GM19372 (cell line): ENCODE results near the gene TCEAL7.
"Not testable (repeated sequence)": the region's sequence is repeated elsewhere in the genome, so short reads cannot be mapped to it uniquely, and the experiment has no call there.

Source experiments
- ATAC-seq: cut with Tn5 transposase; IDR thresholded peaks from one replicate; pipeline ENCODE4 v1.9.1; 2021; ENCODE audit warnings: mild to moderate bottlenecking, low read depth, moderate library complexity; ENCODE audit not compliant: unreplicated experiment

The TCEAL7 gene, protein sequence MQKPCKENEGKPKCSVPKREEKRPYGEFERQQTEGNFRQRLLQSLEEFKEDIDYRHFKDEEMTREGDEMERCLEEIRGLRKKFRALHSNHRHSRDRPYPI

DNA sequence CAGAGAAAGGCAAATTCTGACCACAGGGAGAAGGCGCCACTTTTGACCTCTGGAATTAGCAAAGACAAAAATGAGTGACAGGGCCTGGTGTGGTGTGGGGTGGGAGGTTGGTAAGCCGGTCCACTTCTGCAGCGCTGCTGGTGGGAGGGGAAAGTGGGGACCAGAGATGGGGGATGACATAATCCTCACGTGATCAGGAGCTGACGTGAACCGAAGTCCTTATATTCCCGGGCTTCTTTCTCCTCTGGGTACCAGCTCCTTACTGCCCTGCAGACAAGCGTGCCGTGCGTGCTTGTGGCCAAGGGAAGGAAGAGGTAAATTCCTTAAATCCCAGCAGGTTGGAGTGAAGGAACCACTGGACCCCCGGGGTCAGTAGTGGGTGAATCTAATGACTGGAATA is at the start of gene TCEAL7:
Gene TCEAL7 (plus strand): TSS at position 249 of the 400 bp plus-strand sequence. CDS start 1,165 bp downstream, outside the sequence.
- no peak for ATAC-seq

DNA sequence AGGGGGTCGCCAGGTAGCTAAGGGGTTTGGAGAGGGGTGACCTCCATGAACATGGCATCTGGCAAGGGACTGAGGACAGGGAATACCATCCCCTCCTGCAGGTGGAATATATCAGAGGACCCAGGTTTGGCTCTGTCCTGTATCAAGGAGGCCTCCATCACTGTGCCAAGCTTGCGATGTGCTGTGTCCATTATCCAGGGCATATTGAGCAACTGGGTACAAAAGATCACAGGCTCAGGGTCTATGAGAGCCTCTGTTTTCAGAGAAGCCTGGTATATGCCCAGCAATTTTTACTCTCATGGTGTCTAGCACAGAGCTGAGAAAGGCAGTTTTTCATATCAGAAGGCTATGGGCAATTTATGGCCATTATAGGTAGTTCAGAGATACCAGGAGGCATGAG is 36.9 kb upstream of the TCEAL7 start:
- ATAC-seq: no peak

DNA sequence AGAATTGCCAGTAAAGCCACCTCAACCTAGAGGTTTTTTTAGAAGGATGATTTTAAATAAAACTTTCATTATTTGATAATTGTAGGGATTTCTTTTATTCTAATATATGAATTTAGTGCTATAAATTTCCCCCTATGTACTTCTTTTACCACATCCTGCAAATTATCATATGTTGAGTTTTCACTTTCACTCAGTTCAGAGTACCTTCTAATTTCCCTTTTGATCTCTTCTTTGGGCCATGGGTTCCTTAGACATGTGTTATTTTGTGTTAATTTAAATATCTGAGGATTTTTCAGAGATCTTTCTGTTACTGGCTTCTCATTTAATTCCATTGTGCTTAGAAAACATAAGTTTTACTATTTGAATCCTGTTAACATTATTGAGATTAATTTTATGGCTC is 25.3 kb upstream of the TCEAL7 start:
- ATAC-seq: no peak

- ATAC-seq: not testable (repeated sequence)
Observed at GRCh38 chrX:103305666-103306065, 24.4 kb upstream of the TCEAL7 start.

DNA sequence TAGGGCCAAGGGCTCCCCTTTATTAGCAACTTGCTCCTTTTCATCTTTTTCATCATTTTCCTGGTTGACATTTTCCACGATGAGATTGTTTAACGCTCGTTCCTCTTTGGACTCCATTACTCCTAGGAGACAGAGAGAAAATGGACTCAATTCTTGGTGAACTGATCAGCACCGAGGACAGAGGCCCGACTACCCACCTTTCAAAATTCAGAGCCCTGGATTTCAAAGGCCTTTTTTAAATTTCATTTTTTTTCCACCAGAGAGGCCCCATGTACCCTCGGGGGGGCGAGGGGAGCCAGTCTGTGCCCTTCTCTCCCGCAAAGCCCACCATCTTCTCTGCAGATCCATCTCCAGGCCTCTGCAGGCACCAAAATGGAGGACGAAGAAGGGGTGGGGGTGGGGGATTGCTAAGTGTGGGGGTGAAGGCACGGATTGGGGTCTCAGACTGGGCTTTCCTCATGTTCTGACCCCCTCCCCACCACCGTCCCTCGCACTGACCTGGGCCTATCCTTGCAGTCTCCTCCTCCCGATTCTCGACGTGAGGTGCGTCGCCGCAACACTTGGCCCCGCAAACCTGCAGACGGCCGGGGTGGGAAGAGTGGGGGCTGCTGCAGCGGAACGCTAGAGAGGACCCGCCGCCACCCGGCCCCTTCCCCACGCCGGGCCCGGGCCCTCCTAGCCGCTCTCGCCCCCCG is 20.0 kb upstream of the TCEAL7 start:
- no peak for ATAC-seq

DNA sequence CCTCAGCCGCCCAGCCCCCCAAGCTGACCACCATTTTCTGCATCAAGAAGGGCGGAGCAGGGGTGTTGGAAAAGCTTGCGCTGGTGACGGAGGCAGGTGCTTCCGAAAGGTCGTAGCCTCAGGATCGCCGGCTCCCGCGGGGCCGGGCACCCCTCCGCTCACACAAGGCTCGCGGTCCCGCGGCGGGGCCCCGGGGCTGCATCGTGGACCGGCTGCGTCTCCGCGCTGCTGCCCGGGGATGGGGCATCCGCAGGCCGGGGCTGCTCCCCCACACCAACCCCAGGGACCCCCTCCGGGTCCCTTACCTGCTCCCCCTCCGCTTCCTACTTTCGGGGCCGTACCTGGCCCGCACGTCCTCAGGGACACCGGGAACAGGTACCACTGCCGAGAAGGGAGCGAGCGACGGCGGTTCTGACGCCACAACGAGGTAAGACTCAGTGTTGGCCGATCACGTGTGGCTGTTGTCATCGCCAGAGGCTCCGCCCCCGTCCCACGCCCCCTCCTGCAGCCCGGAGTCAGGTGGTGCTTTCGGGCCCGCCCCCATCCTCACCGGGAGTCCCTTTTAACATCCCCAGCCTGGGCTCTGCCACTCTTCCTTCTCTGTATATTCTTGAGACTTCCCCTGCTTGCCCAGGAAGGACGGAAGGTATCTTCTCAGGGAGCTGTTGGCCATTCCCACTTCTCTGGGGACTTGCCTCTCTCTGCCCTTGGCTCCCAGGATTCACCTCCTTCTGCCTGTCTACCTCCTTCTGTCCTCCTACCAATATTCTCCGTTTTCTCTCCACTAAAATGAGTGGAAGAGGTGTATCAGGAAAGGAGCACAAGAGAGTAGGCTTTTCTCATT is 19.3 kb upstream of the TCEAL7 start, which contains the start of gene BEX2:
Gene BEX2 (minus strand): TSS at position 436 of the 844 bp plus-strand sequence. CDS start 1,014 bp downstream, outside the sequence.
- peak; percentile 98 for ATAC-seq

- no peak for ATAC-seq
Observed at GRCh38 chrX:103311399-103311780, 18.6 kb upstream of the TCEAL7 start.

DNA sequence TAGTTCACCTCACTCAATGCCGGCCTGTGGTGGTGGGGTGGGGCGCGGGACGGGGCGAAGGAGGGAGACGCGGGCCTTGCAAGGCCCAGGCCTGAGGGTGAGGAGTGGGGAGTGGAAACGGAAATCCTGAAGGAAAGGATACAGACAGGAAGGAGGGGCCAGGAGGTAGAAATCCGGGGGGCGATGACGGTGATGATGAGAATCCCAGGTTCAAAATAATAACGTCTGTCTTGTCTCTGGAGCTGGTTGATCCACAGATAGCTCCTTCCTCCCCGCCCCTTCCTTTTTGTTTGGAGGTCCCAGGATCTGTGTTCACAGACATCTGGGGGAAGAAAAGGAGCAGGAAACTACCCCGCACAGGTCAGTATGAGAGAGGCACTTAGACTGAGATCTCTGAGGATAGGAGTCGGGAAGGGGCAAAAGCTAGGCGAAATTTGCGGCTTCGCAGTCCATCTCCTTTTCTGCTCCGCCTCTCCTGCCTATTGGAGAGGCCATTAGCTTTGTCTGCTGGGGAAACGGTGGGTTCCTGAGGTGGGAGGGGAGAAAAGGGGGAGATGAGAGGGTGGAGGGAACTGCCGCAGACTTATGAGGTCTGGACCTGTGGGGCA is 746 bp downstream of the TCEAL7 start:
- no peak for ATAC-seq

- no peak for ATAC-seq
Observed at GRCh38 chrX:103338663-103339062, 8.6 kb downstream of the TCEAL7 start.

DNA sequence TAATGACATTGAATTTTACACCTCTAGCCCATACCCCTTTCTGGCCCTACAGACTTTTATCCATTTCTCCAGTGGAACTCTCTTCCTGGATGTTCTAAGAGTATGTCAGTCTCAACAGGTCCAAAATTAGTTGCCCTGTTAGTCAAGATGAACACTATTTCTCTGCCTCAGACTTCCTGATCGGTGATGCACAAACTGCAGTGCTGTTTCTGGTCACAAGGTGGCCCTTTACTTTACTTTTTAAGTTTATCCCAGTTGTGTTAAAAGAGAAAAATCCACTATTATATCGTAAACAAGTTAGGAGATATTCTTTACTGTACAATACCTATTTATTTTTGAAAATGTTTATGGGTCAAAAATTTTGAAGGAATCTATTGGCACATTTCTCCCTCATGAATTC is 13.1 kb downstream of the TCEAL7 start:
- peak; percentile 56 for ATAC-seq

DNA sequence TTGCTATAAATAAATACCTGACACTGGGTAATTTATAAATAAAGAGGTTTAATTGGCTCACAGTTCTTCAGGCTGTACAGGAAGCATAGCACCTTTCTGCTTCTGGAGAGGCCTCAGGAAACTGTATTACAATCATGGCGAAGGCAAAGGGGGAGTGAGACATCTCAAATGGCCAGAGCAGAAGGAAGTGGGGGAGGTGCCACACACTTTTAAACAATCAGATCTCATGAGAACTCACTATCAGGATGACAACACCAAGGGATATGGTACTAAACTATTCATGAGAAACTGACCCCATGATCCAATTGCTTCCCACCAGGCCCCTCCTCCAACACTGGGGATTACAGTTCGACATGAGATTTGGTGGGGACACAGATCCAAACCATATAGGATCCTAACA is 14.6 kb downstream of the TCEAL7 start:
- no peak for ATAC-seq

DNA sequence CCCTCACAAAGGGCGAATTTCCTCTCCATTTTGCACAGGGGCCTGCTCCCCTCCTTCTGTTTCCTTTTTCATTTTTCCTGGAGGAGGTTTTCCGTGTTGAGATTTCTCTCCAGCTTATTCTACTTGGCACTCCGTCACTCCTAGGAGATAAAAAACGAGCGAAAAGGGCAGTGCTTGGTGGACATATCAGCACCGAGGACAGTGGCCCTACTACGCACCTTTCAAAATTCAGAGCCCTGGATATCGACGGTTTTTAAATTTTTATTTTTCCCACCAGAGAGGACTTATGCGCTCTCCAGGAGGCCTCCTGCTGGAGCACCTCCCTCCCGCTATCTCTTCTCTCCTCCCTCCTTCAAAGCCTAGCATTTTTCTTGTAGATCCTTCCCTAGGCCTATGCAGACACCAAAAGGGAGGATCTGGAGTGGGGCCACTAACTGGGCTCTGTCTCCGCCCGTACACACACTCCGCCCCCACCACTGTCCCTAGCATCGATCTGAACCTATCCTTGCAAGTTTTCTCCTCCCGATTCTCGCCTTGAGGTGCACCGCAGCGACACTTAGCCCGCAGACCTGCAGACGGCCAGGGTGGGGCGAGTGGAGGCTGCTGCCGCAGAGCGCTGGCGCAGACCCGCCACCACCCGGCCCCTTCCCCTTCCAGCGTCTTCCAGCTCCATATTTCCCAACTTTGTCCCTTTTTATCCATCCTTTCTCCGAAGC is 17.8 kb downstream of the TCEAL7 start:
- no peak for ATAC-seq

GRCh38 chrX:103356130-103356798 is 26.2 kb downstream of the TCEAL7 start, which contains the start of gene TCEAL9:
Gene TCEAL9 (plus strand): TSS chrX:103356506. CDS start chrX:103357685, 1,179 bp downstream.
- no peak for ATAC-seq

DNA sequence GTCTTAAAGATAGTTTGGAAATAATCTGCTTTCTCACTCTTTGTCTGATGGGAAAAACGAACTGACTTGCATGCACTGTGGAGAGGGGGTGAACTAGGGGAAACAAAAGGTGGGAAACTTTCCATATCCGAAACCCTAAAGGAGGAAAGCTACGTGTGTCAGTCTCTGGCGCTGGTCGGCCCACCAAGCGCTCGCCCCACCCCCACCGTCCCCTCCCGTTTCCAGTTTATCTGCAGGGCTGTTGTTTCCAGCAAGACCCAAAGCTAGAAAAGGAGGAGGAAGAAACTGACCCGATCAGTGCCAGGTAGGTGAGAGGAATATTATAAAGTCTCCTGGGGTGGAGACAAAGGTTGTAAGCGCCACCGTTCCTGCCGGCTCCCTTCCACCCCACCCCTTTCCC is 26.8 kb downstream of the TCEAL7 start:
- no peak for ATAC-seq

- ATAC-seq: no peak
Observed at GRCh38 chrX:103357871-103358270, 27.8 kb downstream of the TCEAL7 start.

- ATAC-seq: not testable (repeated sequence)
Observed at GRCh38 chrX:103359605-103360004, 29.6 kb downstream of the TCEAL7 start.

GRCh38 chrX:103360092-103360491 is 30.1 kb downstream of the TCEAL7 start:
- no peak for ATAC-seq

- ATAC-seq: no peak
Observed at GRCh38 chrX:103360916-103361315, 30.9 kb downstream of the TCEAL7 start.

DNA sequence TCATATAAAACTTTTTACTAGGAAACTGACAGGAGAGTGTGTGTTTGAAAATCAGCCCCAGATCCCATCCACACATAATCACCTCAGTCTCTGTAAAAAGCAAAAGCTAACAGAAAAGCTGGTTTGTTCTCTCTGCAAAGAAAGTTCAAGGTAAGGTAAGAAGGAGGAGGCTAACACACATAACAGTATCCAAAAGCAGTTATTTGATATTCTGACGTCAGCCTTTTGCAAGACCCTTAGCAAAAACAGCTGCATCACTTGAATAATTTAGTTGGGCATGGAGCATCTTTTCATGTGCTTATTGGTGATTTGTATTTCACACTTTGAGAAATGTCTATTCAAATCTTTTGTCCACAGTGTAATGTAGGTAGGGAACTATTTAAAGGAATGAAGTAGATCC is 31.8 kb downstream of the TCEAL7 start:
- ATAC-seq: no peak

GRCh38 chrX:103362474-103362873 is 32.4 kb downstream of the TCEAL7 start:
- no peak for ATAC-seq
